KOPT-K1 (cell line): ENCODE data around the gene FBXO24.

Experiments used
- H3K27ac ChIP-seq: fragments of 200-600 bp; sonication (generic); 2 replicates; pipeline ENCODE4 v1.5.1; 2016; ENCODE audit warnings: antibody characterized with exemption, mild to moderate bottlenecking, low read depth, low read length; ENCODE audit not compliant: poor library complexity, severe bottlenecking
- H3K36me3 ChIP-seq: fragments of 200-600 bp; sonication (generic); 2 replicates; pipeline ENCODE4 v1.5.1; 2017; ENCODE audit warnings: antibody characterized with exemption, mild to moderate bottlenecking, low read length, moderate library complexity; ENCODE audit not compliant: insufficient read depth
- H3K9me3 ChIP-seq: fragments of 200-600 bp; sonication (generic); 2 replicates; pipeline ENCODE4 v1.5.1; 2017; ENCODE audit warnings: antibody characterized with exemption, low read length, mild to moderate bottlenecking; ENCODE audit not compliant: insufficient read depth, poor library complexity, severe bottlenecking

The FBXO24 gene

GRCh38 chr7:100632951-100633717, 47.0 kb downstream of the FBXO24 start:
- no peaks in the 10 kb centered on the region for H3K9me3 ChIP-seq
- H3K36me3 ChIP-seq: no peaks in the 10 kb centered on the region
- H3K27ac ChIP-seq: no peak overlapping the region

- Histone ChIP-seq H3K36me3 (no peaks in the 10 kb centered on the region), H3K27ac (no peak overlapping the region), H3K9me3 (no peaks in the 10 kb centered on the region)
Measured at GRCh38 chr7:100639995-100640516, 53.9 kb downstream of the FBXO24 start.

- H3K27ac ChIP-seq: no peak overlapping the region
Measured at GRCh38 chr7:100640517-100641440, 54.7 kb downstream of the FBXO24 start.

GRCh38 chr7:100641463-100641859, 55.3 kb downstream of the FBXO24 start, which contains the start of gene TFR2:
TFR2 (minus strand) TSS chr7:100641552; CDS start chr7:100641509, 43 bp downstream.
- Histone ChIP-seq H3K36me3 (no peaks in the 10 kb centered on the region), H3K9me3 (no peaks in the 10 kb centered on the region), H3K27ac (no peak within 1 kb of the TSS)

More at GRCh38 chr7:100640517-100641440, 54.7 kb downstream of the FBXO24 start:
- Histone ChIP-seq H3K36me3 (no peaks in the 10 kb centered on the region), H3K9me3 (no peaks in the 10 kb centered on the region)

- no peaks in the 10 kb centered on the region for H3K36me3 ChIP-seq
- no peak overlapping the region for H3K27ac ChIP-seq
- no peaks in the 10 kb centered on the region for H3K9me3 ChIP-seq
Measured at GRCh38 chr7:100641860-100642533, 55.9 kb downstream of the FBXO24 start.

- no peaks in the 10 kb centered on the region for H3K36me3 ChIP-seq
- no peak overlapping the region for H3K27ac ChIP-seq
- no peaks in the 10 kb centered on the region for H3K9me3 ChIP-seq
Measured at GRCh38 chr7:100642534-100642907, 56.4 kb downstream of the FBXO24 start.

- no peaks in the 10 kb centered on the region for H3K9me3 ChIP-seq
- H3K36me3 ChIP-seq: no peaks in the 10 kb centered on the region
- no peak overlapping the region for H3K27ac ChIP-seq
Measured at GRCh38 chr7:100649826-100650565, 63.9 kb downstream of the FBXO24 start.
